Stomach (tissue), 9 donors: ENCODE data around the gene SLAIN2. TPM values are rescaled to one million over a fixed set of nuclear protein-coding genes. Genes with fewer than 3 reads are reported as not detected.

Experiments used
- DNase-seq, 2 donors: peaks; one replicate each; pipeline versions ENCODE4 v3.0.0 to v3.0.0-alpha.2; 2013 to 2019
- H3K27ac ChIP-seq, 5 donors: fragments of 200-600 bp in 4 of 5; sonication (generic) in 4 of 5; one replicate each; pipeline ENCODE4 v1.5.1; 2013 to 2019; ENCODE audit warnings: mild to moderate bottlenecking in 1 of 5, moderate library complexity in 1 of 5
- H3K27me3 ChIP-seq, 3 donors: fragments of 200-600 bp; sonication (generic); one replicate each; pipeline ENCODE4 v1.5.1; 2017 to 2019; ENCODE audit warnings: mixed run types in 1 of 3
- H3K36me3 ChIP-seq, 4 donors: fragments of 200-600 bp; sonication (generic); 1 replicate in 3 of 4; 2 replicates in 1 of 4; pipeline ENCODE4 v1.5.1; 2016 to 2019
- H3K4me1 ChIP-seq, 4 donors: fragments of 200-600 bp; sonication (generic); one replicate each; pipeline ENCODE4 v1.5.1; 2016 to 2019
- H3K4me3 ChIP-seq, 4 donors: fragments of 200-600 bp; sonication (generic) in 3 of 4; one replicate each; pipeline ENCODE4 v1.5.1; 2016 to 2019; ENCODE audit warnings: mild to moderate bottlenecking in 1 of 4
- H3K9me3 ChIP-seq, 4 donors: fragments of 200-600 bp; sonication (generic); one replicate each; pipeline ENCODE4 v1.5.1; 2016 to 2019
- EP300 ChIP-seq: sonication (generic); formaldehyde crosslinking; IDR thresholded peaks from one replicate; pipeline ENCODE4 v1.6.1; 2017; ENCODE audit warnings: antibody characterized with exemption
- POLR2A ChIP-seq, 4 donors: fragments of 450-650 bp; IDR thresholded peaks; one replicate each; pipeline ENCODE4 v1.6.1; 2016; ENCODE audit warnings: antibody characterized with exemption in 4 of 4, control low read depth in 2 of 4, mild to moderate bottlenecking in 1 of 4, moderate library complexity in 1 of 4
- POLR2AphosphoS5 ChIP-seq, 3 donors: sonication (generic); formaldehyde crosslinking; IDR thresholded peaks; one replicate each; pipeline ENCODE4 v1.6.1; 2016; ENCODE audit warnings: antibody characterized with exemption in 3 of 3
- WGBS, 5 donors: extraction: QIAGEN DNeasy Blood & Tissue Kit in 3 of 5; methylation state at CpG; one replicate each; pipeline versions ENCODE4 v1.1.5 to v1.1.7; 2013 to 2018; 5-methylcytosine and 5-hydroxymethylcytosine counted together
- intact Hi-C: fragments of 100-400 bp; cut with DNase I; formaldehyde crosslinking; loops from one replicate; pipeline ENCODE4 v1.15.1; 2023; ENCODE audit warnings: low total_unique reads
- polyA plus RNA-seq, 3 donors: library from polyadenylated mRNA; stranded (reverse); fragments of 200-250 nt; gene quantifications; one replicate each; pipeline ENCODE4 v1.2.3, GENCODE V29; 2013
- total RNA-seq, 5 donors: library from RNA; depleted of rRNA; stranded (reverse); fragments of >200 nt; gene quantifications; one replicate each; pipeline versions ENCODE4 v1.1.0 to v1.2.3, GENCODE V29; 2014 to 2016
- TF ChIP-seq, protein P1 (sequence below), 7 experiments: fragments of 450-650 bp in 4 of 7; fragments of 200-600 bp in 3 of 7; sonication (generic) in 3 of 7; IDR thresholded peaks; one replicate each; pipeline ENCODE4 v1.5.1; 2016 to 2019; ENCODE audit warnings: antibody characterized with exemption in 7 of 7, control low read depth in 2 of 7, mild to moderate bottlenecking in 1 of 7
- donor health status: healthy with polysubstance abuse.
- donor health status: Bipolar disorder and iron deficiency.
- donor health status: healthy.

Gene SLAIN2
- total and polyA plus RNA-seq, 8 donors, result 16.7 to 274 (median 34.9) TPM

DNA sequence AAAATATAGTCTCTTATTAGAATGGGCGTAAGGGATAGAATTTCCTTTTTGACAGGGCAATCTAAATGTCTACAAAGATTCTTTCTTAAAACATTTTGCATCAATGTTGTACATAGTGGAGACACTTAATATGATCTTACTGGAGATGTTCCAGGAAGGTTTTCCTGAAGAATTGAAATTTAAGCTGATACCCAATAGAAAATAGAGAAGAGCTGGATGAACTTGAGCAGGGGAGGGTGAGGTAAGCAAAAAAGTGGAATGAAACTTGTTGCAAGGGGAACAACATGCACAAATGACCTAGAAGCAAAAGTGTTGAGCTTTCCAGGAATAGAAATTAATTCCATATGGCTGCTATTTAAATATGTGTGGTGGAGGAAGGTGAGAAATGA is 19.7 kb downstream of the SLAIN2 start:
- Histone ChIP-seq H3K27ac (no peak overlapping the region), H3K9me3 (no peaks in the 10 kb centered on the region), H3K27me3 (no peaks in the 10 kb centered on the region), H3K4me3 (no peak overlapping the region), H3K36me3 (peaks cover 0 to 8% (median 2%) of the 10 kb centered on the region in 4 donors), H3K4me1 (peaks cover 0 to 38% (median 14%) of the 10 kb centered on the region in 4 donors)
- intact Hi-C loops, result no loop called here
- 86 to 97% (median 89%) methylated on average over 1 of the region's 1 CpG for WGBS, 5 donors
- TF ChIP-seq POLR2AphosphoS5 (IDR thresholded peaks at IDR 0.05), result no peak
- TF ChIP-seq, protein P1, sequence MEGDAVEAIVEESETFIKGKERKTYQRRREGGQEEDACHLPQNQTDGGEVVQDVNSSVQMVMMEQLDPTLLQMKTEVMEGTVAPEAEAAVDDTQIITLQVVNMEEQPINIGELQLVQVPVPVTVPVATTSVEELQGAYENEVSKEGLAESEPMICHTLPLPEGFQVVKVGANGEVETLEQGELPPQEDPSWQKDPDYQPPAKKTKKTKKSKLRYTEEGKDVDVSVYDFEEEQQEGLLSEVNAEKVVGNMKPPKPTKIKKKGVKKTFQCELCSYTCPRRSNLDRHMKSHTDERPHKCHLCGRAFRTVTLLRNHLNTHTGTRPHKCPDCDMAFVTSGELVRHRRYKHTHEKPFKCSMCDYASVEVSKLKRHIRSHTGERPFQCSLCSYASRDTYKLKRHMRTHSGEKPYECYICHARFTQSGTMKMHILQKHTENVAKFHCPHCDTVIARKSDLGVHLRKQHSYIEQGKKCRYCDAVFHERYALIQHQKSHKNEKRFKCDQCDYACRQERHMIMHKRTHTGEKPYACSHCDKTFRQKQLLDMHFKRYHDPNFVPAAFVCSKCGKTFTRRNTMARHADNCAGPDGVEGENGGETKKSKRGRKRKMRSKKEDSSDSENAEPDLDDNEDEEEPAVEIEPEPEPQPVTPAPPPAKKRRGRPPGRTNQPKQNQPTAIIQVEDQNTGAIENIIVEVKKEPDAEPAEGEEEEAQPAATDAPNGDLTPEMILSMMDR (IDR thresholded peaks at IDR 0.05), result no peak
- DNase-seq, result no peak

DNA sequence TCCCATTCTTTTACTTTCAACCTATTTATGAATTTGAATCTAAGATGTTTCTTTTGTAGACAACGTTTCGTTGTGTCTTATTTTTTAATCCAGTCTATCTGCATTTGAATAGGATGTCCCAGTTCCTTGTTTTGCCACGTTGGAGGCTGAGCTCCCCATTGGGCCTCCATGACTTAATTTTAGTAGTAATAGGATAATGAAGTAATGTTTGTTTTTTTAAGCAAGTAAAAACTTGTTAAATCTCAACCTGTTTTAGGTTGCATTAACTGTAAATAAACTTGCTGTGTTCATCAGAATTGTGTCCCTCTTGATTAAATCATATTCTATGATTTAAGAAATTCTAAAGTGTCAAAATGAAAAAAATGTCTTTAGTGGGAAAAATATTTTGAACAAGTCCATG is 25.3 kb downstream of the SLAIN2 start:
- intact Hi-C loops, result no loop called here
- Histone ChIP-seq H3K27ac (no peak overlapping the region), H3K4me3 (no peak overlapping the region), H3K9me3 (no peaks in the 10 kb centered on the region), H3K36me3 (no peaks in the 10 kb centered on the region), H3K27me3 (no peaks in the 10 kb centered on the region), H3K4me1 (peaks cover 4 to 48% (median 27%) of the 10 kb centered on the region in 4 donors)
- 48 to 68% (median 65%) methylated on average over 3 of the region's 3 CpGs for WGBS, 5 donors
- DNase-seq, result no peak
- TF ChIP-seq POLR2A (IDR thresholded peaks at IDR 0.05) (no peak), EP300 (no peak), POLR2AphosphoS5 (IDR thresholded peaks at IDR 0.05) (no peak)
- TF ChIP-seq, protein P1 (IDR thresholded peaks at IDR 0.05), result no peak

DNA sequence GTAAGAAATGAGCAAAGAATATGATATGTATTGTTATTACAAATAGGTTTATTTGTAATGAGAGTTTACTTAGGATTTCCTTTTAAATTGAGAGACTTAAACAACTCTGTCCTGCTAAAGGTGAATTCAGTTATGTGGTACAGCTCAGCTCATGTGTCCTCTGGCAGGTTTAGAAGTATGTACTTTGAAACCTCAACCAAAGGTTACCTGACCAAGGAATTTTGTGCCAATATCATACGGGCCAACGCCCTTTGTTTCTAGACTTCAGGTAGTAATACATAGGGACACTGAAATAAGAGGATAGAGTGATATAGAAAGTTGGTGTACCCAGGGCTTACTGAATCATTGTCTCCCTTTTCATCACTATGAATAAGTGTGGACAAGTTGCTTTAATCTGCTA is 25.7 kb downstream of the SLAIN2 start:
- no peak overlapping the region for H3K27ac ChIP-seq
- DNase-seq, result peak in 1 of 2 donors; percentile 27
- intact Hi-C loops, result no loop called here
- no peaks in the 10 kb centered on the region for H3K36me3 ChIP-seq
- WGBS, 5 donors, result 28 to 71% (median 46%) methylated on average over 2 of the region's 2 CpGs
- peaks cover 4 to 48% (median 25%) of the 10 kb centered on the region in 4 donors for H3K4me1 ChIP-seq
- H3K9me3 ChIP-seq, result no peaks in the 10 kb centered on the region
- no peaks in the 10 kb centered on the region for H3K27me3 ChIP-seq
- H3K4me3 ChIP-seq, result no peak overlapping the region
- no peak for TF ChIP-seq POLR2A (IDR thresholded peaks at IDR 0.05)
- no peak for TF ChIP-seq EP300
- peak in 1 of 3 donors; percentile 7 for TF ChIP-seq POLR2AphosphoS5 (IDR thresholded peaks at IDR 0.05)
- TF ChIP-seq, protein P1 (IDR thresholded peaks at IDR 0.05), result no peak

DNA sequence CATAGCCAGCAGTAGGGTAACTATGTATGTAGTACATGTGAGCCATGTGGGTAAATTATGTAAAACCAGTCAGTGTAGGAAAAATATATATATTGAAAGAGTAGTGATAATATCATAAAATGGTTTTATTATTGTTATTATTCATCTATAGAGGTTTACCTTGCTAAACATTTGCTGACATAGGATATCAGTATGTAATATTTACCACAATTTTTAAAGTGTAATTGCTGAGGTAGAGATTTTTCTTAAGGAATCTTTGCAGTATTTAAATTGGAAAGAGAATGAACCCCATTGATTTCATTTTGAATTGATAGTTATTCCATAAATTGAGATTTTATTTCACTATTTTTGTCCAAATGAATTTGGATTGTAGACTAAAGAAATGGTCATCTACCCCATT is 27.1 kb downstream of the SLAIN2 start:
- no peaks in the 10 kb centered on the region for H3K27me3 ChIP-seq
- TF ChIP-seq EP300, result no peak
- no peak for TF ChIP-seq POLR2A (IDR thresholded peaks at IDR 0.05)
- no peak for TF ChIP-seq POLR2AphosphoS5 (IDR thresholded peaks at IDR 0.05)
- no peaks in the 10 kb centered on the region for H3K9me3 ChIP-seq
- peaks cover 4 to 52% (median 25%) of the 10 kb centered on the region in 4 donors for H3K4me1 ChIP-seq
- no peaks in the 10 kb centered on the region for H3K36me3 ChIP-seq
- no peak overlapping the region for H3K4me3 ChIP-seq
- no peak for DNase-seq
- H3K27ac ChIP-seq, result no peak overlapping the region
- intact Hi-C loops, result no loop called here

DNA sequence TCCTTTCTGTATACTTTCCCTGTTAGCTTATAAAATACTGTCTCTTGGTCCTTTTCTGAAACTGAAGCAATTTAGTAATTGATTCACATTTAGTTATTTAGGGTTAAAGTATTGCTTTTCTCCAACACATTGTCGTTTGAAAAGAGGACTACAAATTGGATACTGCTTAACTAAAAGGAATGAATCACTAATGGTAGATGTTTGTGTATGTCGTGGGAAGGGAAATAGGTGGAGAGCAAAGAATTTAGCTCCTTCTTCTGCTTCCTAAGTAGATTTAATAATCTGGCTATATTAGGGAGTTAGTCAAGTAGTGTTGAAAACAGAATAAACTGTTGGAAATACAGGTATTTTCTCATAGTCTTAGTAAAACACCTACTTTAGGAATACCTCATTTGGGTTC is 27.9 kb downstream of the SLAIN2 start:
- Histone ChIP-seq H3K9me3 (no peaks in the 10 kb centered on the region), H3K4me1 (peaks cover 4 to 52% (median 25%) of the 10 kb centered on the region in 4 donors), H3K27ac (no peak overlapping the region), H3K27me3 (no peaks in the 10 kb centered on the region), H3K4me3 (no peak overlapping the region), H3K36me3 (peaks cover 0 to 8% (median 0%) of the 10 kb centered on the region in 4 donors)
- intact Hi-C loops, result no loop called here
- WGBS, 5 donors, result 19 to 34% (median 21%) methylated on average over 2 of the region's 2 CpGs
- no peak for TF ChIP-seq EP300
- TF ChIP-seq POLR2AphosphoS5 (IDR thresholded peaks at IDR 0.05), result no peak
- no peak for TF ChIP-seq POLR2A (IDR thresholded peaks at IDR 0.05)
- TF ChIP-seq, protein P1 (IDR thresholded peaks at IDR 0.05), result no peak
- no peak for DNase-seq
